Neural crest cell (in vitro differentiated cells): ENCODE data around the gene OR2V2. TPM values are rescaled to one million over a fixed set of nuclear protein-coding genes. Genes with fewer than 3 reads are reported as not detected.
A peak's percentile ranks its signal among the peaks of the same experiment; 100 is the strongest.

Source experiments
- DNase-seq: peaks from one replicate; pipeline ENCODE4 v3.0.0; 2021; ENCODE audit warnings: low read depth, mixed read lengths, low spot score
- H3K27ac Mint-ChIP-seq: one replicate; pipeline ENCODE4 v1.8.0; 2021; ENCODE audit warnings: mild to moderate bottlenecking, mixed read lengths; ENCODE audit not compliant: unreplicated experiment
- H3K27me3 Mint-ChIP-seq: 2 replicates; pipeline ENCODE4 v1.8.0; 2021; ENCODE audit warnings: low read depth, mild to moderate bottlenecking, mixed read lengths
- H3K36me3 Mint-ChIP-seq: 2 replicates; pipeline ENCODE4 v1.8.0; 2021; ENCODE audit warnings: low read depth, mild to moderate bottlenecking, mixed read lengths
- H3K4me1 Mint-ChIP-seq: 2 replicates; pipeline ENCODE4 v1.8.0; 2021; ENCODE audit warnings: mixed read lengths
- H3K4me3 Mint-ChIP-seq: one replicate; pipeline ENCODE4 v1.8.0; 2021; ENCODE audit warnings: mild to moderate bottlenecking, mixed read lengths
- H3K9me3 Mint-ChIP-seq: 2 replicates; pipeline ENCODE4 v1.8.0; 2021; ENCODE audit warnings: mixed read lengths
- total RNA-seq: library from RNA; stranded (reverse); gene quantifications from 2 replicates; pipeline ENCODE4 v1.2.1, GENCODE V29; 2021
- TF ChIP-seq, protein P1 (sequence below): fragments of 200-600 bp; sonication (generic); conservative IDR thresholded peaks from 2 replicates; pipeline ENCODE4 v1.5.0; 2021; ENCODE audit warnings: antibody characterized with exemption, mild to moderate bottlenecking

OR2V2 gene
- total RNA-seq, 1 donor from 2014 or later: not detected

DNA sequence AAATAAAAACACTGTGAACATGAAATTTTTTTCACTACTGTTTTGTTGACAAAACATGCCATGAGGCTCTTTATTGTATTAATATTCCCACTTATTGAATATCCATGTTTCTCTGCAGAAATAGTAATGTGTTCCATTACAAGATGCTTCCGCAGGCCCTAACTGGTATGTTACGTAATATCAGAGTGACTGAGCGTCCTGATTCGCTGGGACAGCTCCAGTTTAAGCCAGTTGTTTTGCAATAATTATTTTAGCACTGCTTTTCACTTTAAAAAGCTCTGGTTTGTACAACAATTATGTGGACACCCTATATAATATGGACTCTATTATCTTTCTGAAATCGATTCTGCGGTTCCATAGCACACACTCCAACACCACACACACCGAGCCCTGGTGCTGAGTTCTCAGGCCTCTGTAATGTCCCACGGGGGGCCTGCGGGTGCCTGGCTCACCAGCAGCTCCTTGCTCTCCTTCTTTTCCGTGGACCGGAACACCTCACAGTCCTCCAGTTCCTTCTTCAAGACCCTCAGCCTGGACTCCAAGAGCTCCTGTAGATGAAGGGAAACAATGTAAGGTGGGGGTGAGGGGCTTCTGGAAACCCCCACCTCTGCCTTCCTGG, 55.8 kb downstream of the OR2V2 start:
- Mint-ChIP-seq H3K27ac (no peak overlapping the region), H3K9me3 (peaks cover 6% of the 10 kb centered on the region), H3K36me3 (peaks cover 17% of the 10 kb centered on the region), H3K4me3 (peak overlapping the region; percentile 84), H3K4me1 (peaks cover 27% of the 10 kb centered on the region), H3K27me3 (peaks cover 94% of the 10 kb centered on the region)
- TF ChIP-seq, protein P1, sequence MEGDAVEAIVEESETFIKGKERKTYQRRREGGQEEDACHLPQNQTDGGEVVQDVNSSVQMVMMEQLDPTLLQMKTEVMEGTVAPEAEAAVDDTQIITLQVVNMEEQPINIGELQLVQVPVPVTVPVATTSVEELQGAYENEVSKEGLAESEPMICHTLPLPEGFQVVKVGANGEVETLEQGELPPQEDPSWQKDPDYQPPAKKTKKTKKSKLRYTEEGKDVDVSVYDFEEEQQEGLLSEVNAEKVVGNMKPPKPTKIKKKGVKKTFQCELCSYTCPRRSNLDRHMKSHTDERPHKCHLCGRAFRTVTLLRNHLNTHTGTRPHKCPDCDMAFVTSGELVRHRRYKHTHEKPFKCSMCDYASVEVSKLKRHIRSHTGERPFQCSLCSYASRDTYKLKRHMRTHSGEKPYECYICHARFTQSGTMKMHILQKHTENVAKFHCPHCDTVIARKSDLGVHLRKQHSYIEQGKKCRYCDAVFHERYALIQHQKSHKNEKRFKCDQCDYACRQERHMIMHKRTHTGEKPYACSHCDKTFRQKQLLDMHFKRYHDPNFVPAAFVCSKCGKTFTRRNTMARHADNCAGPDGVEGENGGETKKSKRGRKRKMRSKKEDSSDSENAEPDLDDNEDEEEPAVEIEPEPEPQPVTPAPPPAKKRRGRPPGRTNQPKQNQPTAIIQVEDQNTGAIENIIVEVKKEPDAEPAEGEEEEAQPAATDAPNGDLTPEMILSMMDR: no peak
- DNase-seq: no peak

DNA sequence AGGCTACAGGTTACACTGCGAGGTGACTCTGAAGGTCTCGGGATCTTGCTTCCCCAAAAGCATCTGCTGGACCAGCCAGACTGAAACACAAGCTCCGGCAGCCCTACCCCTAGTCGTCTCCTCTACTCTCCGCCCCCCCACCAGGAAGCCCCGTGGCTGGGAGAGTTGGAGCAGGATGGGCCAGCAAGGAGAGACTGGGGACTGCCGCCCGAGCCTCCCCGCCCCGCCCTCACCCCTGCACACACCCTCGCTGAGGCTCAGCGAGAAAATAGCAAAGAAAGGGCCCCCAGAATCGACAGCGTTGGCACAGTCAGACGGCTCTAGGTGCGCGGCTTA, 56.4 kb downstream of the OR2V2 start:
- peaks cover 90% of the 10 kb centered on the region for H3K27me3 Mint-ChIP-seq
- H3K36me3 Mint-ChIP-seq: peaks cover 17% of the 10 kb centered on the region
- no peak for DNase-seq
- H3K4me3 Mint-ChIP-seq: peak overlapping the region; percentile 84
- peaks cover 6% of the 10 kb centered on the region for H3K9me3 Mint-ChIP-seq
- H3K27ac Mint-ChIP-seq: no peak overlapping the region
- H3K4me1 Mint-ChIP-seq: peaks cover 29% of the 10 kb centered on the region
- TF ChIP-seq, protein P1: no peak

GRCh38 chr5:181204113-181204825, 56.9 kb downstream of the OR2V2 start:
- no peak for DNase-seq
- peak overlapping the region; percentile 84 for H3K4me3 Mint-ChIP-seq
- peaks cover 17% of the 10 kb centered on the region for H3K36me3 Mint-ChIP-seq
- peaks cover 6% of the 10 kb centered on the region for H3K9me3 Mint-ChIP-seq
- no peak overlapping the region for H3K27ac Mint-ChIP-seq
- peaks cover 29% of the 10 kb centered on the region for H3K4me1 Mint-ChIP-seq
- TF ChIP-seq, protein P1: no peak
- peaks cover 86% of the 10 kb centered on the region for H3K27me3 Mint-ChIP-seq

- Mint-ChIP-seq H3K4me1 (peaks cover 29% of the 10 kb centered on the region), H3K9me3 (peaks cover 6% of the 10 kb centered on the region), H3K36me3 (peaks cover 17% of the 10 kb centered on the region), H3K4me3 (peak within 1 kb of the TSS; percentile 99), H3K27me3 (peaks cover 78% of the 10 kb centered on the region), H3K27ac (no peak within 1 kb of the TSS)
- peak; percentile 16 for DNase-seq
- TF ChIP-seq, protein P1: no peak
Observed at GRCh38 chr5:181204826-181205760, 57.7 kb downstream of the OR2V2 start, which contains the start of gene TRIM7. Gene TRIM7 (minus strand): TSS chr5:181205196. CDS start chr5:181205110, 86 bp downstream.
